ENCODE measurements around the gene WDR45B. TPM values are rescaled to one million over a fixed set of nuclear protein-coding genes. Genes with fewer than 3 reads are reported as not detected.

WDR45B gene
- total and polyA plus RNA-seq, 7 donors = 51.7 to 70.1 (median 66.8) TPM

DNA sequence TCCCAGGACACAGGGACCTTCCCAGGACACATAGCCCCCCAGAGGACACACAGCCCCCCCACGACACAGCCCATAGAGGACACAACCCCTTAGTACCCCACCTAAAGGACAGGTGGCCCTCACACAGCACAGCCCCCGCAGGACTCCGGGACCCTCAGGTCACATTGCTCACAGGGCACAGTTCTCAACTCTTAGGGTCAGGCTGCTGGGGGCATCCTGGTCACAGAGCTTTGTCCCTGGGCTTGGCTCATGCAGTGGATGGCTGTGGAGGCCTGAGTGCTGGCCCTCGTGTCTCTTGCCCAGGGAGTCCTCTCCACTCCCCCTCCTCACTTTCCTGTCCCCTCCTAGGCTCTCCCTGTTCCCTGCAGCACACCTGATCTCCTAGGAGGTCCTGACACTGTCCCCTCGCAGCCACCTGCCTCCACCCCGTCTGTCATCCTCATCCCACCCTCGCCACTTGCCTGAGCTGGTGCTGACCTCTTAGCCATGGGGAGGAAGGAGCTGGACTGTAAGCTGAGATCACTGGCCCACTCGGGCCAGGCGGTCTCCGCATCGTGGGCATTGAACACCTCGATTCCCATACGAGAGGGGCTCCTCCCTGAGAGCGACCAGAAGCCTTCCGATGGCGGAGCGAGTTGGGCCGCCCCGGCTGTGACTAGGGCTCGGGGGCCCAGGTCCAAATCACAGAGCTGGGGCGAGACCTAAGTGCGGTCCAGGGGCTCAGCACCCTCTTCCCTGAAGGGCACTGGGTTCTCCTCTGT is 1.4 kb upstream of the WDR45B start:
- peak; percentile 74 for DNase-seq
- TF ChIP-seq POLR2AphosphoS5 (IDR thresholded peaks at IDR 0.05) = no peak
- TF ChIP-seq, protein P1, sequence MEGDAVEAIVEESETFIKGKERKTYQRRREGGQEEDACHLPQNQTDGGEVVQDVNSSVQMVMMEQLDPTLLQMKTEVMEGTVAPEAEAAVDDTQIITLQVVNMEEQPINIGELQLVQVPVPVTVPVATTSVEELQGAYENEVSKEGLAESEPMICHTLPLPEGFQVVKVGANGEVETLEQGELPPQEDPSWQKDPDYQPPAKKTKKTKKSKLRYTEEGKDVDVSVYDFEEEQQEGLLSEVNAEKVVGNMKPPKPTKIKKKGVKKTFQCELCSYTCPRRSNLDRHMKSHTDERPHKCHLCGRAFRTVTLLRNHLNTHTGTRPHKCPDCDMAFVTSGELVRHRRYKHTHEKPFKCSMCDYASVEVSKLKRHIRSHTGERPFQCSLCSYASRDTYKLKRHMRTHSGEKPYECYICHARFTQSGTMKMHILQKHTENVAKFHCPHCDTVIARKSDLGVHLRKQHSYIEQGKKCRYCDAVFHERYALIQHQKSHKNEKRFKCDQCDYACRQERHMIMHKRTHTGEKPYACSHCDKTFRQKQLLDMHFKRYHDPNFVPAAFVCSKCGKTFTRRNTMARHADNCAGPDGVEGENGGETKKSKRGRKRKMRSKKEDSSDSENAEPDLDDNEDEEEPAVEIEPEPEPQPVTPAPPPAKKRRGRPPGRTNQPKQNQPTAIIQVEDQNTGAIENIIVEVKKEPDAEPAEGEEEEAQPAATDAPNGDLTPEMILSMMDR (IDR thresholded peaks at IDR 0.05) = no peak
- TF ChIP-seq POLR2A (IDR thresholded peaks at IDR 0.05) = no peak
- TF ChIP-seq EP300 (IDR thresholded peaks at IDR 0.05) = no peak
- Histone ChIP-seq H3K27me3 (no peaks in the 10 kb centered on the region), H3K4me3 (no peak overlapping the region), H3K27ac (peak overlapping the region in 2 of 4 donors; percentile 71 to 80), H3K36me3 (no peaks in the 10 kb centered on the region), H3K4me1 (peaks cover 0 to 37% (median 29%) of the 10 kb centered on the region in 4 donors), H3K9me3 (no peaks in the 10 kb centered on the region)
- intact Hi-C loops (cut with DNase I) = loop anchor here (2.0 to 10.0 kb wide), 4 partner anchors 49 to 192 kb away; partner anchors contain the start of genes FN3KRP, NARF and RAB40B
- WGBS, 2 donors = 89 to 92% methylated on average over 22 of the region's 22 CpGs

DNA sequence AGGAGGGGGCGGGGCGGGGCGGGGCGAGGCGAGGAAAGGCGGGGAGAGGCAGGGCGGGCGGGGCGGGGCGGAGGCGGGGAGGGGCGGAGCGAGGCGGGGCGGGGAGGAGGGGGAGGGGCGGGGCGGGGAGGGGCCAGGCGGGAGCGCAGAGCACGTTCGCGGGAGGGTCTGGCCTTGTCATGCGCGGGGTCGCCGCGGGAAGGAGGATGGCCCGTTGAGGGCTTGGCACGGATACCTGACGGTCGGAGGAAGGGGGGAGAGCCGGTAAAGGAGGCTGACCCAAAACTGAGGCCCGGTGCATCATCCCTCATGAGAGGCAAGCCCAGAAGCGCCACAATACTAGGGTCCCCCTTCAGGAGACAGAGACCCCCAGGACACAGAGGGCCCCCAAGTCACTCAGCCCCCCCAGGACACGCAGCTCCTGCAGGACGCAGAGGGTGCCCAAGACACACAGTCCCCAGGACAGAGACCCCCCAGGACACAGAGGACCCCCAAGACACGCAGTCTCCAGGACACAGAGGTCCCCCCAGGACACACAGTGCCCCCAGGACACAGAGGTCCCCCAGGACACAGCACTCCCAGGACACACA is 593 bp upstream of the WDR45B start:
- H3K4me1 ChIP-seq = peaks cover 0 to 37% (median 29%) of the 10 kb centered on the region in 4 donors
- peak overlapping the region; percentile 20 to 100 (median 48) for H3K4me3 ChIP-seq
- WGBS, 2 donors = 10 to 12% methylated on average over 22 of the region's 37 CpGs
- DNase-seq = peak; percentile 87
- H3K36me3 ChIP-seq = peaks cover 0 to 7% (median 5%) of the 10 kb centered on the region in 4 donors
- TF ChIP-seq POLR2AphosphoS5 (IDR thresholded peaks at IDR 0.05) = peak in 2 of 4 donors; percentile 17 to 36
- TF ChIP-seq, protein P1 (IDR thresholded peaks at IDR 0.05) = no peak
- TF ChIP-seq EP300 (IDR thresholded peaks at IDR 0.05) = no peak
- H3K27me3 ChIP-seq = no peaks in the 10 kb centered on the region
- H3K9me3 ChIP-seq = no peaks in the 10 kb centered on the region
- intact Hi-C loops (cut with DNase I) = loop anchor here (2.0 to 10.0 kb wide), 3 partner anchors 50 to 192 kb away; partner anchors contain the start of genes NARF and RAB40B
- peak overlapping the region; percentile 71 to 82 (median 81) for H3K27ac ChIP-seq

DNA sequence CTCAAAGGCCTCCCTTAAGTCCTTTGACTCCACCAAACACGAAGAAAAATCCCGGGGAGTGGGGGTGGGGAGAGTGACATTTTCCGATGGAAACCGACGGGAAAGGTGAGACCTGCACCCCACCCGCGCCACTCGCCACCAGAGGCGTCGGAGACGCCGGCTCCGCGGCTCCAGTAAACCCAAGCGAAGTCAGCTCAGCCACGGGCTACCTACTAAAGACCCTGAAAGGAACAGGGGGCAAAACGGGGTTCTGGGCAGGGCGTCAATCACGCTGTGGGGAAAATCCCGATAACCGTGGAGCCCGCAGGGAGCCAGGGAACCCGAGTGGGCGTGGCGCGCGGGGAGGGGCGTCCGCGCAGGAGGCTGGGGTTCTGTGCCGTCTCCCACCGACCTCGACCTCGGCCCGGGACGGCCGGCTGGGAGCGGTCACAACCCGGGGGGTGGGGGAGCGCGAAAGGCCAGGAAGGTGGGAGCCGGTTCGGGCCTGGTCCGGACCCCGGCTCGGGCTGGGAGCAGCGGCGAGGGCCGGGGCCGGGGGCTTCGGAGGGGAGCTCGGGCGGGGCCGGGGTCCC is 565 bp downstream of the WDR45B start:
- Histone ChIP-seq H3K4me3 (peak overlapping the region; percentile 73 to 100 (median 98)), H3K9me3 (no peaks in the 10 kb centered on the region), H3K27me3 (no peaks in the 10 kb centered on the region), H3K27ac (peak overlapping the region; percentile 91 to 100 (median 98)), H3K36me3 (peaks cover 7 to 19% (median 13%) of the 10 kb centered on the region in 4 donors), H3K4me1 (peaks cover 0 to 37% (median 29%) of the 10 kb centered on the region in 4 donors)
- peak; percentile 74 for DNase-seq
- intact Hi-C loops (cut with DNase I) = loop anchor here (2.0 to 10.0 kb wide), 3 partner anchors 51 to 190 kb away; partner anchors contain the start of genes NARF and RAB40B
- TF ChIP-seq POLR2A (IDR thresholded peaks at IDR 0.05) (no peak), POLR2AphosphoS5 (IDR thresholded peaks at IDR 0.05) (no peak), EP300 (IDR thresholded peaks at IDR 0.05) (no peak)
- TF ChIP-seq, protein P1 (IDR thresholded peaks at IDR 0.05) = no peak
- WGBS, 2 donors = 0 to 1% methylated on average over 54 of the region's 54 CpGs

DNA sequence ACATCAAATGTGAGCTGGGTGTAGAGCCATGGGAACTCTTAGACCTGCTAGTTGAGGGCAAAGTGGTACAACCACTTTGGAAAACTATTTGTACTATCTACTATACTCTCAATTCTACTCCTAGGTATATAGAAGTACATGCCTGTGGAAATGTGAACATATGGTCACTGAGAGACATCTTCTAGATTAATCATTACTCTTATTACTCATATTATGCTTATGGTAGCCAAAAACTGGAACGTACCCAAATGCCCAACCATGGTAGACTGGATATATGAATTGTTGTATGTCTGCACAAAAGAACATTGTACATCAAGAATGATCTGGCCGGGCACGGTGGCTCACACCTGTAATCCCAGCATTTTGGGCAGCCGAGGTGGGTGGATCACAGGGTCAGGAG is 2.7 kb downstream of the WDR45B start:
- Histone ChIP-seq H3K4me1 (peaks cover 0 to 39% (median 29%) of the 10 kb centered on the region in 4 donors), H3K27ac (no peak overlapping the region), H3K9me3 (no peaks in the 10 kb centered on the region), H3K36me3 (peaks cover 7 to 40% (median 24%) of the 10 kb centered on the region in 4 donors), H3K27me3 (no peaks in the 10 kb centered on the region), H3K4me3 (no peak overlapping the region)
- DNase-seq = no peak
- TF ChIP-seq POLR2AphosphoS5 (IDR thresholded peaks at IDR 0.05) (no peak), EP300 (IDR thresholded peaks at IDR 0.05) (no peak), POLR2A (IDR thresholded peaks at IDR 0.05) (no peak)
- TF ChIP-seq, protein P1 (IDR thresholded peaks at IDR 0.05) = no peak
- intact Hi-C loops (cut with DNase I) = loop anchor here (5.0 to 10.0 kb wide), 2 partner anchors 151 to 188 kb away; partner anchors contain the start of gene NARF
- WGBS, 2 donors = 93 to 94% methylated on average over 4 of the region's 4 CpGs

All from sigmoid colon (tissue), 7 donors.